Measurements from ENCODE around the gene CHCHD6.

GRCh38 chr3:126986001-126986400 lies 282.0 kb downstream of the CHCHD6 start:
- TF ChIP-seq GATA2 (IDR thresholded peaks at IDR 0.05; ENCODE audit: low read depth, low read length): peak; percentile 40; the same call in 1 of the 2 replicates
- TF ChIP-seq GATA3 (IDR thresholded peaks at IDR 0.05; ENCODE audit: low read depth, low read length): no peak
